NK-92 (cell line): ENCODE results near the gene KRT6A.

ENCODE experiments used
- DNase-seq: peaks from one replicate; lab custom pipeline; 2025; ENCODE audit not compliant: unreplicated experiment; lab: John Stamatoyannopoulos, UW

The KRT6A gene

GRCh38 chr12:52493172-52493571 is at the start of gene KRT6A:
KRT6A (minus strand) TSS chr12:52493257; CDS start chr12:52493188, 69 bp downstream.
- no peak for DNase-seq

DNA sequence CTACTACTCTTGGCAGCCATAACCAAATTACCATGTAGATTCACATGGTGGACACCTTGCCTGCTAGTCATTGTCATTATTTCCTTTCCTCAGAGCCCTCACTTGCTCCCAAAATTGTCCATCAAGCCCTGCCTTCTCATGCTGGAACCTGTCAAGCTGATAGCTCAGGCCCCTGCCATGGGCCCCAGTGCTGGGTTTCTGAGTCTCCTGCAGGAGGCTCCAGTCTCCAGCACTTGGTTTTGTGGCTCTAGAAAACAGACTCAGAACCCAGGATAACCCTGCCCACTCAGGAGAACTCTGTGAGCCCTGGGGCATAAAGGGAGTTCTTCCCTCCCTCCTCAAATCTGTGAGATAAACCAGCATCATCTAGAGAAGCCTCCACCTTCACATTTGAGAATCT is 49.1 kb upstream of the KRT6A start:
- no peak for DNase-seq

- DNase-seq, result no peak
These were observed 48.7 kb upstream of the KRT6A start for GRCh38 chr12:52541709-52542108.

DNA sequence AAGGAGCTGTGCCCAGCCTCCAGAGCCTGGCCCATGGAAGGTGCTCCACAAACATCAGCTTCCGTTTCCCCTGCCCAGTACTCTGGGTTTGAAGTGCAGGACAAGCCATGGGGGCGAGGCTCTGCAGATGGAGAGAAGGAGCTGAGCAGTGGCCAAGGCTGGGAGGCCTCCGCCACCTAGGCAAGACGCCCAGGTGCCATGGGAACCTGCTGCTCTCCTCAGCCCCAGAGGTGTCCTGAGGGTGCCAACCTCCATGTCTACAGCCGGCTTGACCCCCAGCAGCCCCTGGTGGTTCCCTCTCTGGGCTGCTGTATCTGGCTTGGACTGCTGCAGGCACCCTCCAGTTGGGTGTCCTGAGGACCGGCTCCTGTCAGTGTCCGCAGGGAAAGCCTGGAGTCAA is 47.5 kb upstream of the KRT6A start:
- no peak for DNase-seq

- DNase-seq, result no peak
These were observed 46.7 kb upstream of the KRT6A start for GRCh38 chr12:52539821-52540173.

DNA sequence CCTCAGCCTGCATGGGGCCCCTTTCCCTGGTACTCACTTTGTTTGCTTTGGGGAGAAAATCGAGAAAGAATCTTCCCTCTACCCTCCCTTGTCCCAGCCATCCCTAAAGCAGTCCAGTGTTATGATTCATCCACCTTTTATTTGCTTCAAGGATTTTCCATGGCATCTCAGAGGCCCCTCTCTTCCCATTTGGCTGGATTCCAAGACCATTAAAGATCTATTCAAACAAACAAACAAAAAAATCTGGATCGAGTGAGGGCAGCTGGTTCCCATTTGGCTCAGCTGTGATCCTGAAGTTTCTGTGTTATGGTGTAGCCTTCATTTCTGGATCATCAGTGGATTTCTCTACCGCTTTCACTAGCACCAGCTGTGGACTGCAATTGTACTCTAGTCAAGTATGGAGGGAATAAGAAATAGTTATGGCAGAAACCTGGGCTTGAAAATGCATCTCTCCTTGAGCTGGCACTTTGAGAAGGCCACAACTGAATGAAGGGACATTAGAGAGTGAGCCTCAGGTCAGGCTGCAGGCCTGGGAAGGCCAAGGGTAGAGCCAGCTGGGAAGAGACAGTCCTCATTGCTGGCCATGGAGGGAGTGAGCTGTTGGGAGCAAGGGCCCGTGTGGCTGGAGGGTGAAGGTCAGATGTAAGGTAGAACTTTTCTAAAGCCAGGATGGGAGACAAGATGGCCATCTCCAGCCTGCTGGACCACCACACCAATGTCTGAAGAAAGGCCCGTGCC is 46.2 kb upstream of the KRT6A start:
- DNase-seq, result no peak

DNA sequence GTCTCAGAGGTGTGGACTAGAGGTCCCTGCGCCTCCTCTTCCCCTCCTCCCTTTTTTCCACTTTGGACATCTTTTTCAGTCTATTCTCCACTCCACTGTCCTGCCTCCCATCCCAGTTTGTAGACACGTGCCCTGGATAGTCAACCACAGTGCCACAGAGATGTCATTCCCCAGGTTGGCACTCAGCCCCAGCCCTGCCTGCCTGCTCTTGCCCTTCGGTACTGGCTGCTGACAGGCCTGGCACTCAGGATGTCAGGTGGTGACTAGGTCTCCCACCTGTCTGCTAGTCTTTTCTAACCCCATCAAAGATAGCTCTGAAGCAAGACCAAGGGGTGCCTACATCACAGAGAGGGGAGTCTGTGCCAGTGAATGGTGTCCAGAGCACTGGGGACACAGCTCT is 44.0 kb upstream of the KRT6A start:
- no peak for DNase-seq

DNA sequence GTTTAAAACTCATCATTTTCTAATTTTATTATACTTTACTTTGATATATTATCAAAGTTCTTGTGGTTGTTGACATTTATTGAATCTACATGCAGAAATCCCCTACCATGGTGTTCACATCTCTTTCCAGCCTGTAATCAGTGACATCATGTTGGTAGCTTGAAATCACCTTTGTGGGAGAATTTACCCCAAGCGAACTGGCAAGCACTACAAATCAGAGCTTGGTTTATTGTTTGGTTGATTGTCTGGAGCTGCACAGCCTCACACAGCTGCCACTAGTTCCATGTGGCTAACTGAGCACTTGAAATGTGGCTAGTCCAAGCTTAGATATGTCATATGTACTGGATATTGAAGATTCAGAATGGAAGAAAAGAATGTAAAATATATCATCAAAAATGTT is 42.5 kb upstream of the KRT6A start:
- no peak for DNase-seq

- no peak for DNase-seq
These were observed 41.4 kb upstream of the KRT6A start for GRCh38 chr12:52534482-52534881.

DNA sequence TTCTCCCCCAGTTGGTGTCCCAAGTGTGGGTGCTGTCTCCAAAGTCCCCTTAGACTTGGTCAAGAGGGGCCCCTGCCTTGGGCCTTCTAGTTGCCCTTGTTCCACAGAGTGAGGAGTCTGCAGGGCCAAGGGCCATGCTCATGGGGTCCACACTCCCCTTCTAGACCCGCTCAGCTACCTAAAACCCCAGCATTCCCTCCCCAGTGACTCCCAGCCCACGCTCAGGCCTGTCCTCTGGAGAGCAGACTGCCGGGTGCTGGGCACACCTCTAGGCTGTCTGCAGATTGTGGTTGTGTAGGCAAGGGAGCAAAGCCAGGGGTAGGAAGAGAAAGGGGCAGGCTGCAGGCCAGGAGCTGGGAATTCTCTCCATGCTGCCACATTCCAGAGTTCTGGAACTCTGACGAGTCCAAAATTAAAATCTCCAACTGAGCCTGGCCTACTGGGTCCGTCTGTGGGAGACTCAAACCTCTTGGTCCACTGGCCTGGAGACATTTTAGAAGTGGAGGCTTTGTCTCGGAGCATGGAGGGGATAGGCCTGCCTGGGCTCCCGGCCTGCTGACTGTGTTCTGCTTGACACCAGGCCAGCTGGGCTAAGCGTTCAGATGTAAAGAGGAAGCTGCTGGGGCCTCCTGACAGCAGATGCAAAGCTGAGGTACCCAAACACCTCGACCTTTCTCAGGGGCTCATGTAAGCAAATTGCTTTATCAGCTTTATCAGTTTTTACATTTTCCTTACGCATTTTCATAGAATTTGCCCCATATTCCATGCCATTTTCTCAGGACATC is 40.8 kb upstream of the KRT6A start:
- DNase-seq, result no peak

DNA sequence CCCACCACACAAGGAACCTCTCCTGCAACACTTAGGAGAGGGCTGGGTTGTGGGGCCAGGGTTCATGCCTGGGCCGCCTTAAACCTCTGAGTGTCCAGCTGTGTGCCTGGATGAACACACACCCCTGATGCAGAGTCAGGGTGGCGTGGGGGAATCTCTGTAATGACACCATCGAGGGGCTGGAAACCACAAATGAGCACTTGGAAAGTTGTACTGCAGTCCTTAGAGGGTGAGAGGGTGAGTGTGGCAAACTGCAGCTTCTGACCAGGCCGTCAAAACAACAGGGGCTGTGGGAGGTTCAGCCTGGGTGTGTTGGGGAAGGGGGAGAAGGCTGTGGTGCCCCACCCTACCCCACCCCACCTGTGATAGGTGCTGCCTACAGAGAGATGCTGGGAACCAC is 39.6 kb upstream of the KRT6A start:
- DNase-seq, result no peak

GRCh38 chr12:52531566-52532300 is 38.7 kb upstream of the KRT6A start:
- DNase-seq, result no peak

- no peak for DNase-seq
These were observed 37.8 kb upstream of the KRT6A start for GRCh38 chr12:52530905-52531304.

- no peak for DNase-seq
These were observed 37.3 kb upstream of the KRT6A start for GRCh38 chr12:52530366-52530765.

DNA sequence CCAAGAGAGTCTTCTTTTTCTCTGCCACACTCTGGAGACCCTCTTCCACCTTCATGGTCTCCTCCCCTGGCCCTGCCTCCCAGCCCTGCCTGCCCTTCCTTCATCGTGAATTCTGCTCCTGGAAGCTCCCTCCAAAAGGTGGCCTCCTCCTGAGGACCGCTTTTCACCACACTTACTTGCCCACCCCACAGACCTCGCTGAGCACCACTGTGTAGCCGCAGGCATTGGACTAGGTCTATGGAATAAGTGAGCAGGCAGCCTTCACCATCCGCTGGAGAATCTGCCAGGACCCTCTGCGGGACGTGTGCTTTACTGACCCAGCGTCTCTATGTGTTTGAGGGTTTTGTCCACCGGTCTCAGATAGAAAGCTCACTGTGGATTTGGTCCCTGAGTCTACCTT is 36.8 kb upstream of the KRT6A start:
- no peak for DNase-seq

DNA sequence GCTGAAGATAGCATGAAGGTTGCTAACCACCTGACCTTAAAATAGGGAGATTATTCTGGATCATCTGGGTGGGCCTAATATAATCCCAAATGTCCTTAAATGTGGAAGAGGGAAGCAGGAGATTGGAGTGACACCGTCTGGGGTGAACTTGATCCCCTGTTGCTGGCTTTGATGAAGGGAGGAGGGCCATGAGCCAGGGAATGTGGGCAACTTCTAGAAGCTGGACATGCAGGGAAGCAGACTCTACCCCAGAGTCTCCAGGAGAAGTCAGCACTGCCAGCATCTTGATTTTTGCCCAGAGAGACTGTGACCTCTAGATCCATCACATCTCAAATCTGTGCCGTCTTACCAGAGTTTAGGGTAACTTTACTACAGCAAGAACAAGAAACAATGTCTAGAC is 36.4 kb upstream of the KRT6A start:
- no peak for DNase-seq

GRCh38 chr12:52528641-52529143 is 35.6 kb upstream of the KRT6A start:
- DNase-seq, result no peak

- DNase-seq, result no peak
These were observed 34.2 kb upstream of the KRT6A start for GRCh38 chr12:52527121-52527800.

- DNase-seq, result no peak
These were observed 33.5 kb upstream of the KRT6A start for GRCh38 chr12:52526511-52526951.

- DNase-seq, result no peak
These were observed 32.8 kb upstream of the KRT6A start for GRCh38 chr12:52525661-52526499.
